HG02571 (cell line): ENCODE measurements around the gene KDM1A.
"Not testable (repeated sequence)": the region's sequence is repeated elsewhere in the genome, so short reads cannot be mapped to it uniquely, and the experiment has no call there.

Source experiments
- ATAC-seq: cut with Tn5 transposase; IDR thresholded peaks from one replicate; pipeline ENCODE4 v1.9.1; 2021; ENCODE audit warnings: mild to moderate bottlenecking, moderate library complexity; ENCODE audit not compliant: unreplicated experiment

The KDM1A gene

GRCh38 chr1:23010025-23010424 lies 9.2 kb upstream of the KDM1A start:
- ATAC-seq, result not testable (repeated sequence)

GRCh38 chr1:23013657-23014056 lies 5.6 kb upstream of the KDM1A start:
- ATAC-seq, result no peak

- no peak for ATAC-seq
Observed at GRCh38 chr1:23018661-23019093, 591 bp upstream of the KDM1A start.

- peak; percentile 32 for ATAC-seq
Observed at GRCh38 chr1:23019863-23020625, 776 bp downstream of the KDM1A start.

GRCh38 chr1:23020706-23021405 lies 1.6 kb downstream of the KDM1A start:
- ATAC-seq, result no peak

- ATAC-seq, result no peak
Observed at GRCh38 chr1:23021834-23022233, 2.6 kb downstream of the KDM1A start.

- no peak for ATAC-seq
Observed at GRCh38 chr1:23023174-23023845, 4.0 kb downstream of the KDM1A start.

- no peak for ATAC-seq
Observed at GRCh38 chr1:23026568-23026967, 7.3 kb downstream of the KDM1A start.

- ATAC-seq, result no peak
Observed at GRCh38 chr1:23027352-23027907, 8.2 kb downstream of the KDM1A start.

GRCh38 chr1:23029337-23029736 lies 10.1 kb downstream of the KDM1A start:
- ATAC-seq, result no peak

GRCh38 chr1:23035823-23036452 lies 16.7 kb downstream of the KDM1A start:
- no peak for ATAC-seq

- ATAC-seq, result no peak
Observed at GRCh38 chr1:23037081-23037740, 17.9 kb downstream of the KDM1A start.

GRCh38 chr1:23039308-23039826 lies 20.1 kb downstream of the KDM1A start:
- ATAC-seq, result no peak

- ATAC-seq, result no peak
Observed at GRCh38 chr1:23040509-23040908, 21.2 kb downstream of the KDM1A start.

GRCh38 chr1:23044035-23044434 lies 24.8 kb downstream of the KDM1A start:
- ATAC-seq, result no peak

GRCh38 chr1:23050201-23050600 lies 30.9 kb downstream of the KDM1A start:
- ATAC-seq, result no peak

- no peak for ATAC-seq
Observed at GRCh38 chr1:23051290-23051909, 32.1 kb downstream of the KDM1A start.

- no peak for ATAC-seq
Observed at GRCh38 chr1:23057301-23057700, 38.0 kb downstream of the KDM1A start.

- no peak for ATAC-seq
Observed at GRCh38 chr1:23062271-23062670, 43.0 kb downstream of the KDM1A start.

- no peak for ATAC-seq
Observed at GRCh38 chr1:23065385-23065784, 46.1 kb downstream of the KDM1A start.
